Right ventricle myocardium superior (tissue), 1 donor: Measurements from ENCODE around the gene GAK. TPM values are rescaled to one million over a fixed set of nuclear protein-coding genes. Genes with fewer than 3 reads are reported as not detected.

Experiments
- ATAC-seq: fragments of 200-7000 bp; cut with Tn5 transposase; one replicate; pipeline ENCODE4 v1.9.1; 2020; ENCODE audit warnings: mild to moderate bottlenecking; ENCODE audit not compliant: poor library complexity
- DNase-seq: peaks from one replicate; pipeline ENCODE4 v3.0.0-alpha.2; 2020
- intact Hi-C: fragments of 100-400 bp; cut with DNase I; formaldehyde crosslinking; loops from one replicate; pipeline ENCODE4 v1.11.2; 2022
- total RNA-seq: library from RNA; stranded (reverse); fragmentation: NEBNext Ultra II Directional; extraction: Animal tissue kit (Norgen Biotek cat#: 25700); gene quantifications from one replicate; pipeline ENCODE4 v1.2.1, GENCODE V29; 2021
- donor health status: DM: no; HTN: yes; CAD: no; lungs with severe emphysema.

Gene GAK
- total RNA-seq, 1 donor from 2014 or later: 27.9 TPM

- ATAC-seq (no peak), DNase-seq (peak; percentile 14)
- intact Hi-C loops: no loop called here
Measured at GRCh38 chr4:914531-914930, 17.6 kb downstream of the GAK start.

GRCh38 chr4:913280-913618 is 18.9 kb downstream of the GAK start:
- DNase-seq: peak; percentile 17
- no peak for ATAC-seq
- intact Hi-C loops: no loop called here

GRCh38 chr4:912548-913279 is 19.4 kb downstream of the GAK start:
- DNase-seq (peak; percentile 19), ATAC-seq (no peak)
- intact Hi-C loops: no loop called here

GRCh38 chr4:911871-912490 is 20.1 kb downstream of the GAK start:
- no peak for ATAC-seq
- intact Hi-C loops: no loop called here

GRCh38 chr4:911221-911751 is 20.8 kb downstream of the GAK start:
- DNase-seq: peak; percentile 23
- no peak for ATAC-seq
- intact Hi-C loops: no loop called here

More at GRCh38 chr4:911871-912490, 20.1 kb downstream of the GAK start:
- peak; percentile 20 for DNase-seq

GRCh38 chr4:910366-911091 is 21.6 kb downstream of the GAK start:
- ATAC-seq (no peak), DNase-seq (peak; percentile 32)
- intact Hi-C loops: no loop called here

- ATAC-seq: no peak
- intact Hi-C loops: no loop called here
- peak; percentile 19 for DNase-seq
Measured at GRCh38 chr4:909821-910220, 22.3 kb downstream of the GAK start.

- ATAC-seq (no peak), DNase-seq (peak; percentile 20)
- intact Hi-C loops: no loop called here
Measured at GRCh38 chr4:909131-909571, 23.0 kb downstream of the GAK start.

- ATAC-seq: no peak
- no peak for DNase-seq
- intact Hi-C loops: no loop called here
Measured at GRCh38 chr4:907691-908425, 24.3 kb downstream of the GAK start.

- no peak for DNase-seq
- intact Hi-C loops: no loop called here
- no peak for ATAC-seq
Measured at GRCh38 chr4:907103-907400, 25.1 kb downstream of the GAK start.

- DNase-seq: no peak
- no peak for ATAC-seq
- intact Hi-C loops: no loop called here
Measured at GRCh38 chr4:906339-907102, 25.6 kb downstream of the GAK start.

- DNase-seq (no peak), ATAC-seq (no peak)
- intact Hi-C loops: no loop called here
Measured at GRCh38 chr4:905485-906338, 26.4 kb downstream of the GAK start.

- no peak for ATAC-seq
- DNase-seq: no peak
- intact Hi-C loops: no loop called here
Measured at GRCh38 chr4:903066-904046, 28.8 kb downstream of the GAK start.

GRCh38 chr4:901192-901910 is 30.8 kb downstream of the GAK start:
- ATAC-seq (peak; percentile 51), DNase-seq (peak; percentile 56)
- intact Hi-C loops: no loop called here

- ATAC-seq (no peak), DNase-seq (no peak)
- intact Hi-C loops: no loop called here
Measured at GRCh38 chr4:900721-901120, 31.4 kb downstream of the GAK start.

GRCh38 chr4:900073-900472 is 32.0 kb downstream of the GAK start:
- intact Hi-C loops: no loop called here
- ATAC-seq (no peak), DNase-seq (no peak)
